Renal cortical epithelial cell (primary cell): ENCODE data around the gene SH3RF1. TPM values are rescaled to one million over a fixed set of nuclear protein-coding genes. Genes with fewer than 3 reads are reported as not detected.

ENCODE experiments used
- DNase-seq: peaks from one replicate; pipeline ENCODE4 v3.0.0-alpha.2; 2011; ENCODE audit warnings: low read depth
- total RNA-seq: library from RNA; depleted of rRNA; stranded (reverse); fragments of >200 nt; gene quantifications from 2 replicates; pipeline ENCODE4 v1.2.3, GENCODE V29; 2014

SH3RF1 gene
- total RNA-seq, 1 donor from 2014 or later, result 12.7 TPM

- peak; percentile 69 for DNase-seq
These were observed 199.9 kb downstream of the SH3RF1 start for GRCh38 chr4:169070895-169071218.

GRCh38 chr4:169070071-169070894 lies 200.5 kb downstream of the SH3RF1 start:
- peak; percentile 98 for DNase-seq

GRCh38 chr4:169068423-169068822 lies 202.3 kb downstream of the SH3RF1 start:
- no peak for DNase-seq

DNA sequence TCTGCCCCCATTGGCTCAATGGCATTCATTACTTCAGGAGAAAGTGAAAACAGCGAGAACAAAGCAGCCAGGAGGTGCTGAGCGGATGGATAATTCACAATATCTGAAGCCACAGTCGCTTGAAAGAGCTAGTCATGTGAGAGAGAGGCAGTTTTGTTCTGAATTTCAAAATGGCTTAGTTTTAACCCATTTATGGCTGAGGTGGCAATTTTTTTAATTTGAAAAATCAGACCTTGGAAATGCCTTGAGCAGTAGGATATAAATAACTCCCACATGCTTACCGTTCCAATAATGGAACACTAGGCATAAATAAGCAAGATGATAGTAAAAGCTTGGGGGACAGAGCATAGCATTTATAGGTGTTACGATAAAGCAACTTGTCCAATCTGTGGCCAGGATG lies 203.8 kb downstream of the SH3RF1 start:
- no peak for DNase-seq

DNA sequence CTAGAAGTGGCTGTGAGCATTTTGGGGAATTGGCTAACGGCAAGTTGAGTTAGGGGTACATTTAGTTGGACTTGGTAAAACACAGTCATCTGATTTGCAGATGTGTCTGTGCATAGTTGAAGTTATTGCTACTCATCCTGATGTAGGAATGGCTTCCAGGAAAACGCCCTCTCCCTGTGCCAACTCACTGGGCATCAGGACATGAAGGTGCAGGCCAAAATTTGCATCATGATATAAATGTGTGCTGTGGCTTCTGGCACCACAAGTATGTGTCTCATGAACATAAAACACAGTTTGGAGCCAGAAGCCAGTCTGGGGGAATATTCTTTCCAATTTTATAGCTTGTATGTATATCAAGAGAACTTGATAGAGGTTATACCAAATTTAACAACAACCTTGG lies 206.5 kb downstream of the SH3RF1 start:
- DNase-seq, result no peak

DNA sequence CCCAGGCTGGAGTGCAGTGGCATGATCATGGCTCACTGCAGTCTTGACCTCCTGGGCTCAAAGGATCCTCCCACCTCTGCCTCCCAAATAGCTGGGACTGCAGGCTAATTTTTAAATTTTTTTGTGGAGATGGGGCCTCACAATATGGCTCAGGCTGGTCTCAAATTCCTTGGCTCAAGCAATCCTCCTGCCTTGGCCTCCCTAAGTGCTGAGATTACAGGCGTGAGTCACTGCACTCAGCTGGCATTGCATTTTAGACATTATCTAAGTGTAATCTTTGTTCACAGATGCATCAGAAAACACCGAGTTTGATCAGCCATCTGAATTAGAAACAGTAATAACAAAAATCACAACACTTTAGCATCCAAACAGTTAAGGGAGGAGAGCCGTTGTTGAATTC lies 207.3 kb downstream of the SH3RF1 start:
- no peak for DNase-seq

DNA sequence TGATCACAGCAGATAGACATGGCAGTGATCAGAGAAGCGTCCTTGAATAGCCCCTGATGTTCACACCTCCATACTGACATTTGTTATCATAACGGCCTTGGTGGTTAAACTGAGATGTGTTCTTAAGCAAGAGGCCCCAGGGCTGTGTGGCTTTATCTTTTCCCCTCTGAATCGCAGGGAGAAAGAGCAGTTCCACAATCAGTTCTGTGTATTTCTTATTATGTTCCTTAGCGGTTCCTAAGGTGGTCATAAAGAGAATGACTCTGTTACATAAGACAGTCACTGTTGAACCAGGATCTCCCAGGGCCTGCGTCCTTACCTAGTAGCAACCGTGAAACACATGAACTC lies 207.9 kb downstream of the SH3RF1 start:
- no peak for DNase-seq

DNA sequence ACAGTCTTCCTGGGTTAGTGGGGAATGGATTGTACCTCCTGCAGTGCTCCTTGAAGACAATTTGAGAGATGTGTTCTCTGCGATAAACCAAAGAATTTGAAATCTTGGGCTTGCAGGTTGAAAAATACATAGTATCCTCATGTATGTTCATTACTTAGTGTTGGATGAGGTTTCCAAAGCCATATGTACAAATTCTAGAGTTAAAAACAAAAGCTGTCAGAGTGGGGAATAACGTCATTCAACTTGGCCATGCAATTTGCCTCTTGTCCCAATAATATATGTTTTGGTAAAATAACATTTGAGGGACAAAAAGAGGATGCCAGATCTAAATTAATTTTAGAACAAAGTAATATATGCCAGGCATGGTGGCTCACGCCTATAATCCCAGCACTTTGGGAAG lies 209.4 kb downstream of the SH3RF1 start:
- DNase-seq, result no peak

- no peak for DNase-seq
These were observed 210.2 kb downstream of the SH3RF1 start for GRCh38 chr4:169060391-169061091.

- DNase-seq, result no peak
These were observed 211.2 kb downstream of the SH3RF1 start for GRCh38 chr4:169059306-169060211.

- no peak for DNase-seq
These were observed 212.4 kb downstream of the SH3RF1 start for GRCh38 chr4:169058312-169058711.

DNA sequence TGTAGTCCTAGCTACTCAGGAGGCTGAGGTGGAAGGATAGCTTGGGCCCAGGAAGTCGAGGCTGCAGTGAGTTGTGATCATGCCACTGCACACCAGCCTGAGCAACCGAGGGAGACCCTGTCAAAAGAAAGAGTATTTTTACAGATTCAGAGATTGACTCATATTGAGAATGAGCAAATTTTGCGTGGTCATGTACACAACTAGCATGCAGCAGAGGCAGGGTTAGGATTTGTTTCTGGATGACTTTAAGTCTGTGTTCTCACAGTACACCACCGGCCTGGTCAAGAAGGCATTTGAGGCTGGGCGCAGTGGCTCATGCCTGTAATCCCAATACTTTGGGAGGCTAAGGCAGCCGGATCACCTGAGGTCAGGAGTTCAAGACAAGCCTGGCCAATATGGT lies 215.9 kb downstream of the SH3RF1 start:
- no peak for DNase-seq

DNA sequence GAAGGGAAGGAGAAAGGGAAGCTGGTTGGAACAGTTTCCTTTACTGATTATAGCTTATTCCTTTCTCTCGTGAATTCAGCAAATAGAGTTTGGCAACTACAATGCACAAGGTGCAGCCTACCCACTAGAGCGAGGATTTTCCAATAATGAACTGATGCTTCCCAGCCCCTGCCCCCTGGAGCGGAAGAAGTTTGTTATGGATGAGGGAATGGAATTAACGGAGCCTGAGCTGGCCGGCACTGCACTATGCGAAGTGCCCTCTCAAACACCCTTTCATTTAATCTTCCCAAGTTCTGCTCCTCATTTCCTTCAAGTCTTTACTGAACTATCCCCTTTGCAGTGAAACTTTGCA lies 218.2 kb downstream of the SH3RF1 start:
- no peak for DNase-seq

- DNase-seq, result peak; percentile 48
These were observed 218.8 kb downstream of the SH3RF1 start for GRCh38 chr4:169051761-169052593.

- DNase-seq, result no peak
These were observed 219.6 kb downstream of the SH3RF1 start for GRCh38 chr4:169050881-169051760.

GRCh38 chr4:169050284-169050683 lies 220.5 kb downstream of the SH3RF1 start:
- DNase-seq, result no peak

DNA sequence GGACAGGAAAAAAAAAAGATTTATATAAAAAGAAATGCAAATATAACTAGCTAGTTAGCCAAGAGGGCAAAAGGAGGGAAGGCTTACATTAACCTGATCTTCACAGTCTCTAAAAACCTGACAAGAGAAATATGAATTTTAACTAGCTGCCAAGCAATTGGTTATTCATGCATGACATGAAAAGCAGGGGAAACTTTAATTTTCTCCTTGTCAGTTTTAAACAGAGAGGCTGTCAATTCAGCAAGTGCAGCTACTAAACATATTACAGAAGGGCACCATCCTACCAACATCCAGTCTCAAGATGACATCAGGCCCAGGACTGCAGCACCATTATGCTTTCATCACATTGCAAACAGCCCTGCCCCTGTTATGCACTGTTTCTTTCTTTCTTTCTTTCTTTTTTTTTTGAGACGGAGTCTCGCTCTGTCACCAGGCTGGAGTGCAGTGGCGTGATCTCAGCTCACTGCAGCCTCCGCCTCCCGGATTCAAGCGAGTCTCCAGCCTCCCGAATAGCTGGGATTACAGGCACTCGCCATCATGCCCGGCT lies 221.8 kb downstream of the SH3RF1 start:
- DNase-seq, result no peak

DNA sequence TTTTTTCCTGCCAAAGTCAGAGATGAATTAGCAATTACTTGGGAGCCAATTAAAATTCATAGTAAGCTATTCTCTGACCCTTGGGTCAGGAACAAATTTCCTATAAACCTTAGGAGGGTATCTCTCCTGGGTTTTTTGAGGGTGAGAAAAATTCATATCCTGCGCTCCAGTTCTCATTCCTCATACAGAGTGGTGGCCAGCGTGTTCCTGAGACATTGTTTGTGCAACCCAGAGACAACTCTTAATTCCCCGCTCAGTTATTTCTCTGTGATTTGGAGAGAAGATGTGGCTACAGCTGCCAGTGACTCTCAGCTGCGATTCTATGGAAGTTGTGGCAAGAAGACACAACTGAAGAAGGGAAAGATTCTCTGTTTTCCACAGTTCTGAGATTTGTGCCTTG lies 222.8 kb downstream of the SH3RF1 start:
- no peak for DNase-seq

DNA sequence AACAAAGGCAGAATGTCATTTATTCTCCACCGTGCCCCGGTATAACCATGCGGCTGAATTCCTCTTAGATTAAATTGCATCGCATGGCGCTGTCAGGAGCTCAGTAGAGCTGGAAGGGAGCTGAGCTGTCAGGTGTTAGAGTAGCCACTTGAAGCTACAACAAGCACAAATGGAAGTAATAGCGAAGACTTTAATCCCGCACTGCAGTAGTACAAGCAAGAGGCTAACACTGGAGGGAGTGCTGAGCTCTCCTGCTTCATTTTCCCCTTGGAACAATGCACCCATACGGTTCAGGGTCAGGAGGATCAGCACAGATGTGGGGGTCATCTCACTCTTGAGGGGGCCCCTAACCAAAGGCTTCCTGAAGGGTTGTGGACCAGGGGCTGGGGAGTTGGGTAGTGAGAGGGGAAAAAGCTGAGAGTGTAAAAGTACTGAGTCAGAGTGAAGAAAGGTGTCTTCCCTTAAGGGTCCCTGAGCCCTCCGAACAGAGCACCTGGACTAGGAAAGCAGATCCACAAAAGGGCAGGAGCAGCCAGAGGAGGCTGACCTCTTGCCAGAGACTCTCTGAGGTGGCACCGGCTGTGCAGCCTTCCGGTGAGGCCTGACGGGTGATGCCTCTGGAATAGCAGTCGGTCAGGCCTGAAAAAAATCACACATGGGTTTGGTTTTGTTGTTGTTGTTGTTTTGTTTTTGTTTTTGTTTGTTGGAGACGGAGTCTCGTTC lies 224.7 kb downstream of the SH3RF1 start:
- peak; percentile 6 for DNase-seq
